ENCODE measurements around the gene PARVG. TPM values are rescaled to one million over a fixed set of nuclear protein-coding genes. Genes with fewer than 3 reads are reported as not detected.

The PARVG gene
- total and polyA plus RNA-seq, 9 of the 15 experiments (the other 6 are each of a cell fraction or from before 2014, with no cell fraction given), result 0.35 TPM; not detected in 8

DNA sequence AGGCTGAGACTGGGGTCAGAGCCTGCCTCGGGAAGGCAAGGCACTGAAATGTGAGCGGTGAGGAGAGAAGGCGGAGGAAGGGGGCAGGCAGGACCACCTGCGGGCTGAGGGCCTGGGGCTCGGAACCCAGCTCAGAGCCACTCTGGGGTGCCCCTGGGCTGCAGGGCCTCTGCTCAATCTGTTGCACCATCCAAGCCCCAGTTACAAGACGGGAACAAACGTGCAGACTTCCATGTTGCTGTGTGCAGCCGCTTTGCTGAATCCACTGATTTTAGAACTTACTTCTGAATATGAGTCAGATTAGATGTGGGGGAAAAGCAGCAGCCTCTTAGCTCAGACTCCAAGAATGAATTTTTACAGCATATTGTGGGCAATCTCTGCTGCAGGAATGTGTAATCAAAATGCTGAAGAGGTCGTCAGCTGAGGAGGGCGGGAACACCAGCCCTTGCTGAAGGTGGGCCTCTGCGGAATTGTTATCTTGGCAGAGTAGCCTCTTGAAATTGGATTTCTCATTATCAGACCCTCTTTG, 21.6 kb downstream of the PARVG start:
- Histone ChIP-seq H3K4me2 (ENCODE audit: insufficient read depth, low read length) (no peak overlapping the region), H3K9ac (ENCODE audit: insufficient read depth in 1 of 2, low read depth in 2 of 2, low read length in 2 of 2) (no peak overlapping the region), H3K4me3 (no peak overlapping the region), H3K36me3 (ENCODE audit: control insufficient read depth, insufficient read depth, low read length) (no peaks in the 10 kb centered on the region), H3K27ac (ENCODE audit: extremely low read depth, low read depth, low read length) (no peak overlapping the region), H3K79me2 (ENCODE audit: control insufficient read depth, insufficient read depth, low read length) (no peaks in the 10 kb centered on the region), H3K9me1 (ENCODE audit: control insufficient read depth, insufficient read depth, low read length) (no peaks in the 10 kb centered on the region), H3K9me3 (replicated peaks; ENCODE audit: control insufficient read depth, insufficient read depth, low read depth, low read length) (no peaks in the 10 kb centered on the region), H3K27me3 (ENCODE audit: control insufficient read depth in 2 of 2, insufficient read depth in 2 of 2, low read length in 2 of 2) (peaks cover 3 to 33% of the 10 kb centered on the region in 2 experiments; a peak in 3 of 5 replicates), H4K20me1 (replicated peaks; ENCODE audit: control insufficient read depth, insufficient read depth, low read length) (no peaks in the 10 kb centered on the region; the same call in 1 of the 2 replicates), H2AFZ (ENCODE audit: low read depth, low read length) (no peak overlapping the region), H3K4me1 (replicated peaks in 1 of 2; ENCODE audit: control insufficient read depth in 2 of 2, insufficient read depth in 2 of 2, low read length in 2 of 2) (peaks cover 0 to 5% of the 10 kb centered on the region in 2 experiments; a peak in 1 of 5 replicates)
- no TSS peak for BruUV-seq (replicated peaks)
- WGBS (ENCODE audit: insufficient coverage, low coverage, missing lambda C conversion rate), result 3% methylated on average over 8 of the region's 11 CpGs
- DNase-seq (ENCODE audit: extremely low read depth in 1 of 4, low spot score in 3 of 4), result no peak
- no peak for ATAC-seq
- in situ Hi-C loops (cut with MboI), result no loop called here
- FAIRE-seq, result no peak
- POLR2A ChIA-PET, result interaction anchor here (0.5 to 1.0 kb wide), 2 partner anchors 8 to 131 kb away, joined by 3 read pairs; no protein-coding TSS in a partner anchor
- CTCF ChIA-PET (ENCODE audit: low intra/inter-chr PET ratio), result no interaction called here
- TF ChIP-seq ZNF77 (CRISPR knock-in tag; IDR thresholded peaks at IDR 0.05) (no peak), SMARCB1 (IDR thresholded peaks at IDR 0.05; ENCODE audit: insufficient read length, low read depth) (no peak), POU5F1 (IDR thresholded peaks at IDR 0.05; ENCODE audit: borderline replicate concordance, low read depth, low read length, partially characterized antibody) (no peak)
- TF ChIP-seq, protein P1, sequence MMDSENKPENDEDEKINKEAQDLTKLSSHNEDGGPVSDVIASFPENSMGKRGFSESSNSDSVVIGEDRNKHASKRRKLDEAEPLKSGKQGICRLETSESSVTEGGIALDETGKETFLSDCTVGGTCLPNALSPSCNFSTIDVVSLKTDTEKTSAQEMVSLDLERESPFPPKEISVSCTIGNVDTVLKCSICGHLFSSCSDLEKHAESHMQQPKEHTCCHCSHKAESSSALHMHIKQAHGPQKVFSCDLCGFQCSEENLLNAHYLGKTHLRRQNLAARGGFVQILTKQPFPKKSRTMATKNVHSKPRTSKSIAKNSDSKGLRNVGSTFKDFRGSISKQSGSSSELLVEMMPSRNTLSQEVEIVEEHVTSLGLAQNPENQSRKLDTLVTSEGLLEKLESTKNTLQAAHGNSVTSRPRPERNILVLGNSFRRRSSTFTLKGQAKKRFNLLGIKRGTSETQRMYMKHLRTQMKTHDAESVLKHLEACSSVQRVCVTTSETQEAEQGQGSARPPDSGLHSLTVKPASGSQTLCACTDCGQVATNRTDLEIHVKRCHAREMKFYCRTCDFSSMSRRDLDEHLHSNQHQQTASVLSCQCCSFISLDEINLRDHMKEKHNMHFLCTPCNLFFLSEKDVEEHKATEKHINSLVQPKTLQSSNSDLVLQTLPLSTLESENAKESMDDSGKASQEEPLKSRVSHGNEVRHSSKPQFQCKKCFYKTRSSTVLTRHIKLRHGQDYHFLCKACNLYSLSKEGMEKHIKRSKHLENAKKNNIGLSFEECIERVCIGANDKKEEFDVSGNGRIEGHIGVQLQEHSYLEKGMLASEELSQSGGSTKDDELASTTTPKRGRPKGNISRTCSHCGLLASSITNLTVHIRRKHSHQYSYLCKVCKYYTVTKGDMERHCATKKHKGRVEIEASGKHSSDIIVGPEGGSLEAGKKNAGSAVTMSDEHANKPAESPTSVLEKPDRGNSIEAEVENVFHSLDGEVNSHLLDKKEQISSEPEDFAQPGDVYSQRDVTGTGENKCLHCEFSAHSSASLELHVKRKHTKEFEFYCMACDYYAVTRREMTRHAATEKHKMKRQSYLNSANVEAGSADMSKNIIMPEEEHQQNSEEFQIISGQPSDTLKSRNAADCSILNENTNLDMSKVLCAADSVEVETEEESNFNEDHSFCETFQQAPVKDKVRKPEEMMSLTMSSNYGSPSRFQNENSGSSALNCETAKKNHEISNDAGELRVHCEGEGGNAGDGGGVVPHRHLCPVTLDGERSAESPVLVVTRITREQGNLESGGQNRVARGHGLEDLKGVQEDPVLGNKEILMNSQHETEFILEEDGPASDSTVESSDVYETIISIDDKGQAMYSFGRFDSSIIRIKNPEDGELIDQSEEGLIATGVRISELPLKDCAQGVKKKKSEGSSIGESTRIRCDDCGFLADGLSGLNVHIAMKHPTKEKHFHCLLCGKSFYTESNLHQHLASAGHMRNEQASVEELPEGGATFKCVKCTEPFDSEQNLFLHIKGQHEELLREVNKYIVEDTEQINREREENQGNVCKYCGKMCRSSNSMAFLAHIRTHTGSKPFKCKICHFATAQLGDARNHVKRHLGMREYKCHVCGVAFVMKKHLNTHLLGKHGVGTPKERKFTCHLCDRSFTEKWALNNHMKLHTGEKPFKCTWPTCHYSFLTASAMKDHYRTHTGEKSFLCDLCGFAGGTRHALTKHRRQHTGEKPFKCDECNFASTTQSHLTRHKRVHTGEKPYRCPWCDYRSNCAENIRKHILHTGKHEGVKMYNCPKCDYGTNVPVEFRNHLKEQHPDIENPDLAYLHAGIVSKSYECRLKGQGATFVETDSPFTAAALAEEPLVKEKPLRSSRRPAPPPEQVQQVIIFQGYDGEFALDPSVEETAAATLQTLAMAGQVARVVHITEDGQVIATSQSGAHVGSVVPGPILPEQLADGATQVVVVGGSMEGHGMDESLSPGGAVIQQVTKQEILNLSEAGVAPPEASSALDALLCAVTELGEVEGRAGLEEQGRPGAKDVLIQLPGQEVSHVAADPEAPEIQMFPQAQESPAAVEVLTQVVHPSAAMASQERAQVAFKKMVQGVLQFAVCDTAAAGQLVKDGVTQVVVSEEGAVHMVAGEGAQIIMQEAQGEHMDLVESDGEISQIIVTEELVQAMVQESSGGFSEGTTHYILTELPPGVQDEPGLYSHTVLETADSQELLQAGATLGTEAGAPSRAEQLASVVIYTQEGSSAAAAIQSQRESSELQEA (IDR thresholded peaks at IDR 0.05; ENCODE audit: low read depth), result no peak
- intact Hi-C loops (cut with micrococcal nuclease), result no loop called here

Measured in K562 (cell line).